Measurements from ENCODE around the gene SLC38A9. TPM values are rescaled to one million over a fixed set of nuclear protein-coding genes. Genes with fewer than 3 reads are reported as not detected.

The SLC38A9 gene
- total and polyA plus RNA-seq, 2 donors (not counting 1 experiment from before 2014, with no cell fraction given) = 23.4 to 36.3 TPM

- Histone ChIP-seq H3K9me3 (ENCODE audit: control extremely low read depth in 1 of 3, control insufficient read depth in 2 of 3, insufficient read depth in 1 of 3, low read length in 2 of 3) (no peaks in the 10 kb centered on the region), H3K4me2 (replicated peaks; ENCODE audit: low read depth, low read length, poor library complexity, severe bottlenecking) (no peak overlapping the region), H3K9ac (ENCODE audit: low read length) (no peak overlapping the region), H3K4me3 (ENCODE audit: control extremely low read depth in 1 of 5, extremely low read depth in 1 of 5, insufficient read depth in 1 of 5, low read depth in 2 of 5, low read length in 4 of 5) (no peak overlapping the region), H3K4me1 (ENCODE audit: control insufficient read depth in 2 of 2, insufficient read depth in 2 of 2, low read length in 2 of 2) (no peaks in the 10 kb centered on the region), H4K20me1 (ENCODE audit: control insufficient read depth, insufficient read depth, low read length, poor library complexity, severe bottlenecking) (no peaks in the 10 kb centered on the region), H2AFZ (ENCODE audit: insufficient read depth, low read depth, low read length, poor library complexity, severe bottlenecking) (no peak overlapping the region), H3K36me3 (replicated peaks in 1 of 2; ENCODE audit: control extremely low read depth in 1 of 2, control insufficient read depth in 1 of 2, extremely low read depth in 1 of 2, insufficient read depth in 2 of 2, low read length in 1 of 2) (peaks cover 6 to 11% of the 10 kb centered on the region in 2 experiments), H3K79me2 (ENCODE audit: control insufficient read depth, insufficient read depth, low read length) (no peaks in the 10 kb centered on the region), H3K27me3 (replicated peaks in 1 of 4; ENCODE audit: control extremely low read depth in 1 of 4, control insufficient read depth in 3 of 4, insufficient read depth in 4 of 4, low read length in 3 of 4) (no peaks in the 10 kb centered on the region), H3K27ac (ENCODE audit: low read length in 2 of 2) (no peak overlapping the region)
- ChIA-PET CTCF (no interaction called here), POLR2A (no interaction called here)
- H3K4me3 Mint-ChIP-seq = no peak overlapping the region
- ATAC-seq (ENCODE audit: low read depth) (no peak), DNase-seq (no peak)
- no peaks in the 10 kb centered on the region for H3K4me1 Mint-ChIP-seq
- no CpG with 5 or more reads among the region's 5 CpGs for WGBS (ENCODE audit: insufficient coverage)
- TF ChIP-seq CTCF (IDR thresholded peaks at IDR 0.05) (no peak), EZH2 (IDR thresholded peaks at IDR 0.05; ENCODE audit: borderline replicate concordance, insufficient read depth, low read depth, low read length, poor library complexity, severe bottlenecking) (no peak)
- intact Hi-C loops (cut with micrococcal nuclease) = no loop called here
- no peaks in the 10 kb centered on the region for H3K27me3 Mint-ChIP-seq
- H3K27ac Mint-ChIP-seq = no peak overlapping the region
- no peaks in the 10 kb centered on the region for H3K9me3 Mint-ChIP-seq (ENCODE audit: insufficient read depth)
Observed at GRCh38 chr5:55629815-55630214, 82.3 kb downstream of the SLC38A9 start.

- no peak overlapping the region for H3K9ac ChIP-seq (ENCODE audit: low read length)
Observed at GRCh38 chr5:55626790-55627189, 85.3 kb downstream of the SLC38A9 start.

More at GRCh38 chr5:55626790-55627189, 85.3 kb downstream of the SLC38A9 start:
- H2AFZ ChIP-seq (ENCODE audit: insufficient read depth, low read depth, low read length, poor library complexity, severe bottlenecking) = no peak overlapping the region
- H3K27ac ChIP-seq (ENCODE audit: low read length in 2 of 2) = no peak overlapping the region
- Mint-ChIP-seq H3K27ac (no peak overlapping the region), H3K4me3 (no peak overlapping the region), H3K27me3 (no peaks in the 10 kb centered on the region), H3K9me3 (ENCODE audit: insufficient read depth) (no peaks in the 10 kb centered on the region), H3K4me1 (no peaks in the 10 kb centered on the region)
- no peak for DNase-seq
- H4K20me1 ChIP-seq (ENCODE audit: control insufficient read depth, insufficient read depth, low read length, poor library complexity, severe bottlenecking) = no peaks in the 10 kb centered on the region
- no CpG with 5 or more reads among the region's 3 CpGs for WGBS (ENCODE audit: insufficient coverage)
- ChIA-PET POLR2A (no interaction called here), CTCF (no interaction called here)
- ATAC-seq (ENCODE audit: low read depth) = no peak
- H3K9me3 ChIP-seq (ENCODE audit: control extremely low read depth in 1 of 3, control insufficient read depth in 2 of 3, insufficient read depth in 1 of 3, low read length in 2 of 3) = no peaks in the 10 kb centered on the region
- H3K27me3 ChIP-seq (replicated peaks in 1 of 4; ENCODE audit: control extremely low read depth in 1 of 4, control insufficient read depth in 3 of 4, insufficient read depth in 4 of 4, low read length in 3 of 4) = no peaks in the 10 kb centered on the region
- no peak for TF ChIP-seq EZH2 (IDR thresholded peaks at IDR 0.05; ENCODE audit: borderline replicate concordance, insufficient read depth, low read depth, low read length, poor library complexity, severe bottlenecking)
- TF ChIP-seq CTCF (IDR thresholded peaks at IDR 0.05) = no peak
- intact Hi-C loops (cut with micrococcal nuclease) = no loop called here
- H3K36me3 ChIP-seq (replicated peaks in 1 of 2; ENCODE audit: control extremely low read depth in 1 of 2, control insufficient read depth in 1 of 2, extremely low read depth in 1 of 2, insufficient read depth in 2 of 2, low read length in 1 of 2) = peaks cover 1 to 3% of the 10 kb centered on the region in 2 experiments
- no peaks in the 10 kb centered on the region for H3K79me2 ChIP-seq (ENCODE audit: control insufficient read depth, insufficient read depth, low read length)
- no peaks in the 10 kb centered on the region for H3K4me1 ChIP-seq (ENCODE audit: control insufficient read depth in 2 of 2, insufficient read depth in 2 of 2, low read length in 2 of 2)
- H3K4me3 ChIP-seq (ENCODE audit: control extremely low read depth in 1 of 5, extremely low read depth in 1 of 5, insufficient read depth in 1 of 5, low read depth in 2 of 5, low read length in 4 of 5) = no peak overlapping the region
- H3K4me2 ChIP-seq (replicated peaks; ENCODE audit: low read depth, low read length, poor library complexity, severe bottlenecking) = no peak overlapping the region

All from B cell (primary cell).